T47D (cell line): ENCODE measurements around the gene ADRA2A.

Experiments used
- DNase-seq, 2 experiments: peaks; one replicate each; pipeline versions ENCODE4 v3.0.0 to v3.0.0-alpha.2; 2011 to 2012; ENCODE audit warnings: low read depth in 1 of 2, low spot score in 1 of 2
- JUND ChIP-seq: IDR thresholded peaks from 2 replicates; pipeline ENCODE4 v1.6.1; 2012; ENCODE audit warnings: low read depth
- in situ Hi-C: cut with HindIII; loops from 2 replicates; pipeline ENCODE4 v1.10.0; 2016; ENCODE audit warnings: low sequenced_read_pairs, low pct_unique_long_range_greater_than_20kb

Gene ADRA2A

GRCh38 chr10:111077785-111078504 is 1.1 kb downstream of the ADRA2A start:
- peak; percentile 14 to 60 for DNase-seq
- in situ Hi-C loops, result no loop called here
- TF ChIP-seq JUND, result no peak

- DNase-seq, result no peak
- TF ChIP-seq JUND, result no peak
- in situ Hi-C loops, result no loop called here
These were observed 1.8 kb downstream of the ADRA2A start for GRCh38 chr10:111078505-111079185.

- TF ChIP-seq JUND, result no peak
- in situ Hi-C loops, result no loop called here
- no peak for DNase-seq
These were observed 2.5 kb downstream of the ADRA2A start for GRCh38 chr10:111079241-111079760.

GRCh38 chr10:111079781-111080180 is 3.0 kb downstream of the ADRA2A start:
- in situ Hi-C loops, result no loop called here
- TF ChIP-seq JUND, result no peak
- DNase-seq, result no peak

- no peak for DNase-seq
- in situ Hi-C loops, result no loop called here
- no peak for TF ChIP-seq JUND
These were observed 3.4 kb downstream of the ADRA2A start for GRCh38 chr10:111080224-111080623.

GRCh38 chr10:111081595-111081994 is 4.8 kb downstream of the ADRA2A start:
- DNase-seq, result no peak
- no peak for TF ChIP-seq JUND
- in situ Hi-C loops, result no loop called here

- DNase-seq, result no peak
- no peak for TF ChIP-seq JUND
- in situ Hi-C loops, result no loop called here
These were observed 5.5 kb downstream of the ADRA2A start for GRCh38 chr10:111082102-111082975.

- in situ Hi-C loops, result no loop called here
- no peak for TF ChIP-seq JUND
- DNase-seq, result no peak
These were observed 6.6 kb downstream of the ADRA2A start for GRCh38 chr10:111083222-111084095.

GRCh38 chr10:111084366-111085255 is 7.8 kb downstream of the ADRA2A start:
- in situ Hi-C loops, result no loop called here
- TF ChIP-seq JUND, result no peak
- DNase-seq, result no peak

- in situ Hi-C loops, result no loop called here
- TF ChIP-seq JUND, result no peak
- DNase-seq, result no peak
These were observed 9.0 kb downstream of the ADRA2A start for GRCh38 chr10:111085690-111086353.
